Gastrocnemius medialis (tissue), 4 donors: Measurements from ENCODE around the gene NEIL3. TPM values are rescaled to one million over a fixed set of nuclear protein-coding genes. Genes with fewer than 3 reads are reported as not detected.

Experiments
- ATAC-seq, 2 donors: fragments of 150-250 bp; one replicate each; pipeline ENCODE4 v1.9.1; 2016
- DNase-seq, 2 donors: peaks; one replicate each; pipeline ENCODE4 v3.0.0-alpha.2; 2019
- H3K27ac ChIP-seq, 4 donors: fragments of 200-600 bp; sonication (generic); 1 replicate in 1 of 4; 2 replicates in 3 of 4; pipeline ENCODE4 v1.5.1; 2016 to 2018; ENCODE audit warnings: mild to moderate bottlenecking in 2 of 4, moderate library complexity in 1 of 4
- H3K27me3 ChIP-seq, 3 donors: fragments of 200-600 bp; sonication (generic) in 2 of 3; 1 replicate in 1 of 3; 2 replicates in 2 of 3; pipeline versions ENCODE4 v1.5.1 to v1.6.0; 2016 to 2019; ENCODE audit warnings: mild to moderate bottlenecking in 1 of 3, moderate library complexity in 1 of 3
- H3K36me3 ChIP-seq, 2 donors: fragments of 200-600 bp; sonication (generic) in 1 of 2; one replicate each; pipeline ENCODE4 v1.5.1; 2017 to 2018
- H3K4me1 ChIP-seq, 2 donors: fragments of 200-600 bp; sonication (generic) in 1 of 2; one replicate each; pipeline ENCODE4 v1.5.1; 2016 to 2017; ENCODE audit warnings: mild to moderate bottlenecking in 2 of 2
- H3K4me3 ChIP-seq, 4 donors: fragments of 200-600 bp; sonication (generic) in 3 of 4; 1 replicate in 1 of 4; 2 replicates in 3 of 4; pipeline ENCODE4 v1.5.1; 2016 to 2019; ENCODE audit warnings: mild to moderate bottlenecking in 2 of 4
- H3K9me3 ChIP-seq, 3 donors: fragments of 200-600 bp; sonication (generic) in 2 of 3; 1 replicate in 1 of 3; 2 replicates in 2 of 3; pipeline ENCODE4 v1.5.1; 2016 to 2019
- CTCF ChIP-seq, 5 experiments: fragments of 450-650 bp in 3 of 5; fragments of 200-600 bp in 2 of 5; sonication (generic) in 2 of 5; IDR thresholded peaks in 4 of 5; conservative IDR thresholded peaks in 1 of 5; 1 replicate in 4 of 5; 2 replicates in 1 of 5; pipeline ENCODE4 v1.5.1; 2016 to 2019; ENCODE audit warnings: antibody characterized with exemption in 5 of 5, mild to moderate bottlenecking in 3 of 5, moderate library complexity in 3 of 5
- POLR2A ChIP-seq, 2 donors: fragments of 450-650 bp; IDR thresholded peaks; one replicate each; pipeline ENCODE4 v1.6.1; 2017; ENCODE audit warnings: antibody characterized with exemption in 2 of 2, mild to moderate bottlenecking in 2 of 2, moderate library complexity in 2 of 2
- in situ Hi-C, 4 donors: fragments of 200-750 bp; cut with MboI; loops; one replicate each; pipeline versions ENCODE4 v1.15.0 to v1.8.0; 2017; ENCODE audit warnings: low sequenced_read_pairs in 4 of 4
- intact Hi-C: fragments of 100-400 bp; cut with DNase I; formaldehyde crosslinking; loops from one replicate; pipeline ENCODE4 v1.15.1; 2023; ENCODE audit warnings: low total_unique reads
- total RNA-seq, 4 donors: library from RNA; depleted of rRNA; stranded (reverse); fragments of >200 nt; gene quantifications; one replicate each; pipeline versions ENCODE4 v1.1.0 to v1.2.3, GENCODE V29; 2016

The NEIL3 gene
- total RNA-seq, 4 donors from 2014 or later, result not detected

GRCh38 chr4:177348348-177348747, 38.7 kb downstream of the NEIL3 start:
- ATAC-seq, result no peak
- H3K9me3 ChIP-seq, result no peaks in the 10 kb centered on the region
- in situ Hi-C loops, result no loop called here
- H3K27me3 ChIP-seq, result no peaks in the 10 kb centered on the region
- intact Hi-C loops, result no loop called here
- no peak for TF ChIP-seq POLR2A (IDR thresholded peaks at IDR 0.05)
- TF ChIP-seq CTCF (IDR thresholded peaks at IDR 0.05 in 4 of 5, conservative IDR thresholded peaks at IDR 0.05 in 1 of 5), result no peak
- H3K36me3 ChIP-seq, result no peaks in the 10 kb centered on the region
- no peak overlapping the region for H3K27ac ChIP-seq
- no peaks in the 10 kb centered on the region for H3K4me1 ChIP-seq
- no peak for DNase-seq
- H3K4me3 ChIP-seq, result no peak overlapping the region

GRCh38 chr4:177349191-177349590, 39.5 kb downstream of the NEIL3 start:
- Histone ChIP-seq H3K9me3 (no peaks in the 10 kb centered on the region), H3K27me3 (no peaks in the 10 kb centered on the region), H3K4me3 (no peak overlapping the region), H3K4me1 (no peaks in the 10 kb centered on the region), H3K27ac (no peak overlapping the region), H3K36me3 (no peaks in the 10 kb centered on the region)
- in situ Hi-C loops (no loop called here), intact Hi-C loops (no loop called here)
- ATAC-seq (no peak), DNase-seq (no peak)
- no peak for TF ChIP-seq POLR2A (IDR thresholded peaks at IDR 0.05)
- TF ChIP-seq CTCF (IDR thresholded peaks at IDR 0.05 in 4 of 5, conservative IDR thresholded peaks at IDR 0.05 in 1 of 5), result no peak

DNA sequence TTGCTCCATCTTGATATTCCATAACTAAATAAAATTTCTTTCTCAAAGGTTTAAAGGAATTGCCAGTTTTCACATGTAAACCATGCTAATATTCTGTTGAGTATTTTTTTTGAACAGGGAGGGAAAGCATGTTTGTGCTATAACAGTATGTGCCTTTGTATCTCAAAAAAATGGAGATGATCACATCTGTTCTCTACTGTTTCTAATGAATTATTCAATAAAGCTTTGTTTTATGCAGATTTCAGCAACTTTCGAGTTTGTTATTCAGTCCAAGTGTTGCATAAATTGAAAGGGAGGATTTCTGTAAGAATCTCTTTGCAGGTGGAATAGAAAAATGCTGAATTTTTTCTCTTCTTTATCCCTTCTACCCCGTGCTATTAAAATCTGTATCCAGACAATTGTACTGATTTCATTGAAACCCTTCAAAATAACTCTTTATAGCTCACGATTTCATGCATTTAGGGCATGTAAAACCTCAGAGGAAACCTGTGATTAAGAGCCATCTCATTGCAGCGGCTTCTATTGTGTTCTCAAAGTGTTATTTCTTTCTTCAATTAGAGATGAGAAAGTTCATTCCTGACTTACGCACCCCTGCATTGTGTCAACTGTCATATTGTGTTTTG, 42.1 kb downstream of the NEIL3 start:
- in situ Hi-C loops, result no loop called here
- no peaks in the 10 kb centered on the region for H3K27me3 ChIP-seq
- DNase-seq, result no peak
- TF ChIP-seq POLR2A (IDR thresholded peaks at IDR 0.05), result no peak
- no peak for TF ChIP-seq CTCF (IDR thresholded peaks at IDR 0.05 in 4 of 5, conservative IDR thresholded peaks at IDR 0.05 in 1 of 5)
- no peak for ATAC-seq
- H3K27ac ChIP-seq, result no peak overlapping the region
- H3K4me3 ChIP-seq, result no peak overlapping the region
- no peaks in the 10 kb centered on the region for H3K9me3 ChIP-seq
- intact Hi-C loops, result no loop called here
- no peaks in the 10 kb centered on the region for H3K4me1 ChIP-seq
- no peaks in the 10 kb centered on the region for H3K36me3 ChIP-seq

GRCh38 chr4:177356206-177356605, 46.5 kb downstream of the NEIL3 start:
- TF ChIP-seq POLR2A (IDR thresholded peaks at IDR 0.05) (no peak), CTCF (IDR thresholded peaks at IDR 0.05 in 4 of 5, conservative IDR thresholded peaks at IDR 0.05 in 1 of 5) (no peak)
- no peak for ATAC-seq
- no peaks in the 10 kb centered on the region for H3K27me3 ChIP-seq
- intact Hi-C loops, result no loop called here
- no peaks in the 10 kb centered on the region for H3K36me3 ChIP-seq
- no peaks in the 10 kb centered on the region for H3K9me3 ChIP-seq
- H3K4me3 ChIP-seq, result no peak overlapping the region
- in situ Hi-C loops, result no loop called here
- DNase-seq, result no peak
- H3K4me1 ChIP-seq, result no peaks in the 10 kb centered on the region
- H3K27ac ChIP-seq, result no peak overlapping the region

GRCh38 chr4:177356921-177357320, 47.2 kb downstream of the NEIL3 start:
- TF ChIP-seq POLR2A (IDR thresholded peaks at IDR 0.05), result no peak
- no peak for TF ChIP-seq CTCF (IDR thresholded peaks at IDR 0.05 in 4 of 5, conservative IDR thresholded peaks at IDR 0.05 in 1 of 5)
- H3K27me3 ChIP-seq, result no peaks in the 10 kb centered on the region
- in situ Hi-C loops, result no loop called here

More at GRCh38 chr4:177356921-177357320, 47.2 kb downstream of the NEIL3 start:
- H3K36me3 ChIP-seq, result no peaks in the 10 kb centered on the region
- no peak overlapping the region for H3K4me3 ChIP-seq
- no peak for ATAC-seq
- no peaks in the 10 kb centered on the region for H3K9me3 ChIP-seq
- intact Hi-C loops, result no loop called here
- H3K4me1 ChIP-seq, result no peaks in the 10 kb centered on the region
- no peak for DNase-seq
- H3K27ac ChIP-seq, result no peak overlapping the region
